HUES48 (cell line): ENCODE results near the gene PCSK2.

Experiments
- H3K27ac ChIP-seq: one replicate; pipeline ENCODE4 v1.7.0; 2013; ENCODE audit warnings: low read depth, low read length, inconsistent platforms
- H3K27me3 ChIP-seq: 2 replicates; pipeline ENCODE4 v1.6.1; 2013; ENCODE audit warnings: mild to moderate bottlenecking, low read length; ENCODE audit not compliant: control insufficient read depth, insufficient read depth
- H3K36me3 ChIP-seq: 2 replicates; pipeline ENCODE4 v1.6.1; 2013; ENCODE audit warnings: low read length; ENCODE audit not compliant: control insufficient read depth, insufficient read depth
- H3K4me1 ChIP-seq: 2 replicates; pipeline ENCODE4 v1.6.1; 2013; ENCODE audit warnings: mild to moderate bottlenecking, low read length; ENCODE audit not compliant: control insufficient read depth, insufficient read depth
- H3K4me3 ChIP-seq: 2 replicates; pipeline ENCODE4 v1.5.1; 2013; ENCODE audit warnings: mild to moderate bottlenecking, low read depth, low read length
- H3K9ac ChIP-seq: 2 replicates; pipeline ENCODE4 v1.6.1; 2013; ENCODE audit warnings: mild to moderate bottlenecking, low read depth, low read length, moderate library complexity
- H3K9me3 ChIP-seq: 2 replicates; pipeline ENCODE4 v1.6.1; 2013; ENCODE audit warnings: low read length; ENCODE audit not compliant: control insufficient read depth, insufficient read depth

Gene PCSK2

DNA sequence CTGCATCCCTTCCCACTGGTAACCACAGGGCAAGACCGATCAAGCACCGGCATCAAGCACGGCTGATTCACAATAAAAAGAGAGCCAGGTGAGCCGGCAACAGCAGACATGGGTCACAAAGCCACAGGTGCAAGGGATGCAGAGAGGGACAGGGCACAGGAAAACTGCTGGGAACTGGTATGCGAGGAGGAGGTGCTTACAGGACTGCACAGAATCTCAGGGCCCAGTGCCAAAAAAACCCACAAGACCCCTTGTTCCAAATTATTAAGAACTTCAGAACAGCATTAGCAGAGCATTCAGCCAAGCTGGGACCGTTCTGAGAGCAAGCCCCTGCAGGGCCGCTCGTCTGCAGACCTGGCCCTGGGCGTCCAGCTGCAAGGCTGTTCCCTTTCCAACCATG, 269.0 kb downstream of the PCSK2 start:
- Histone ChIP-seq H3K36me3 (no peaks in the 10 kb centered on the region), H3K4me3 (no peak overlapping the region), H3K27me3 (no peaks in the 10 kb centered on the region), H3K9me3 (no peaks in the 10 kb centered on the region), H3K9ac (no peak overlapping the region), H3K4me1 (no peaks in the 10 kb centered on the region), H3K27ac (no peak overlapping the region)

DNA sequence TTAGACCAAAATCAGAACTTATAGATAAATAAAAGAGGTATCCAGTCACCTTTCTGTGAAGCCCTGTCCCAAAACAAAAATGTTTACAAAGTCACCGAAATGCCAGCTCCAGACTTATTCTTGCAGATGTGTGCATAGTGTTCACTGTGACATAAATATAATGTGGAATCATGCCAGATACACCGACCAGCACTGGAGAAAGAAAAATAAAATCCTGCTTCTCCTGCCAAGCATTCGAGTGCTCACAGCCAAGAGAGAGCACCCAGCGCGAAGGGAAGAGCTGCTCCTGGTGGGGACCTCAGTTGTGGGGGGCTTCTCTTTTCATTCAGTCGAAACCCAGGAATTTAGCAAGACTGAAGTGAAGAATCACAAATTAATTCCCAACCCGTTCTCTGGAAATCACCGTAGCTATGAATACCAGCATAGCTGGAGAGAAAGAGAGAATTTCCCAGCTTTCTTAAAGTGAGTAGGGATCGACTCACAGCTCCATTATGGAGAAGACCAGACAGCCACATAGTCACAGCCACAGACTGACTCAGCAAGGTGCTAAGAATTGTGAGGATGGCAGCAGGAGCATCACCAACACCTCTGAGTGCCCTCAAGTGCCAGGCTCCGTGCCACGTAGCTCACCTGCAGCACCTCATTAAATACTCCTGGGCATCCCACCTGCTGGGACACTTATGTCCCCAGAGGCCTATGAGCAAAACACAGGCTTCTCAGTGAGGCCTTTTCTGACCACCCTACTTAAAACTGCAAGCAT, 271.2 kb downstream of the PCSK2 start:
- no peak overlapping the region for H3K9ac ChIP-seq
- no peaks in the 10 kb centered on the region for H3K36me3 ChIP-seq
- no peak overlapping the region for H3K27ac ChIP-seq
- no peaks in the 10 kb centered on the region for H3K4me1 ChIP-seq
- H3K9me3 ChIP-seq: no peaks in the 10 kb centered on the region
- H3K27me3 ChIP-seq: no peaks in the 10 kb centered on the region
- no peak overlapping the region for H3K4me3 ChIP-seq

DNA sequence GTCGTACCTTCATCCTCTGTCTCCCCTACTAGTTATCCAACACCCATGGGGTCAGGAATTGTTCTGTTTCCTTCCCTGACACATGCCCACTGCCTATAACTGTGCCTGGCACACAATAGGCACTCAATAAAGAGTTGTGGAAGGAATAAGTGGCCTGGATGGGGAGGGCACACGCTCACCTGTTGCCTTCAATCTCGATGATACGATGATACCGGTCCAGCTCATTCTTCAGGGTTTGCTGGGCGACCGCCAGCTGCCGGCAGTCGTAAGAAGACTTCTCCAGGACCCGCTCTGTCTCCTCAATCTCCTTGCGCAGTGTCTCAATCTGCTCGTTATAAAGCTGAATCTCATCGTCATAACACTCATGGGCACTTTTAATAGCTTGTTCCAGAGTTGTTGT, 271.8 kb downstream of the PCSK2 start:
- Histone ChIP-seq H3K36me3 (no peaks in the 10 kb centered on the region), H3K4me1 (no peaks in the 10 kb centered on the region), H3K27me3 (no peaks in the 10 kb centered on the region), H3K9me3 (no peaks in the 10 kb centered on the region), H3K27ac (no peak overlapping the region), H3K4me3 (no peak overlapping the region), H3K9ac (no peak overlapping the region)

DNA sequence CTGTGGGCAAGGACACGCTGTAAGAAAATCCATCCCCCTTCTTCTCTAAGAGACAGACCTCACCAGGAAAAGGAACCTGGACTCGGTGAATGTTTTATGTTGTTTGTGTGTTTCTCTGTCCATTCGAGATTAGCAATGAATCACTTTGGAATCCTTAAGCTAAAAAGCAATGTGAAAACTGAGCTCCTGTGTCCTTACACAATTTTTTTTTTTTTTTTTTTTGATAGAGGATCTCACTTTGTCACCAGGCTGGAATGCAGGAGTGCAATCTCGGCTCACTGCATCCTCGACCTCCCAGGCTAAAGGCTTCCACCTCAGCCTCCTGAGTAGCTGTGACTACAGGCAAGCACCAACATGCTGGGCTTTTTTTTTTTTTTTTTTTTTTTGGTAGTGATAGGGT, 272.2 kb downstream of the PCSK2 start:
- Histone ChIP-seq H3K9ac (no peak overlapping the region), H3K9me3 (no peaks in the 10 kb centered on the region), H3K27ac (no peak overlapping the region), H3K27me3 (no peaks in the 10 kb centered on the region), H3K36me3 (no peaks in the 10 kb centered on the region), H3K4me3 (no peak overlapping the region), H3K4me1 (no peaks in the 10 kb centered on the region)

GRCh38 chr20:17500271-17500670, 273.4 kb downstream of the PCSK2 start:
- no peaks in the 10 kb centered on the region for H3K27me3 ChIP-seq
- H3K4me3 ChIP-seq: no peak overlapping the region
- no peaks in the 10 kb centered on the region for H3K4me1 ChIP-seq
- H3K36me3 ChIP-seq: no peaks in the 10 kb centered on the region
- H3K9ac ChIP-seq: no peak overlapping the region
- H3K27ac ChIP-seq: no peak overlapping the region
- H3K9me3 ChIP-seq: no peaks in the 10 kb centered on the region

- Histone ChIP-seq H3K9me3 (no peaks in the 10 kb centered on the region), H3K4me1 (0 out of 2 replicates have a peak, but pooled peaks cover 3% of the 10 kb centered on the region), H3K27ac (no peak overlapping the region), H3K9ac (no peak overlapping the region), H3K27me3 (peaks cover 2% of the 10 kb centered on the region; the same call in 1 of the 2 replicates), H3K36me3 (no peaks in the 10 kb centered on the region), H3K4me3 (no peak overlapping the region)
Measured at GRCh38 chr20:17500826-17501225, 274.0 kb downstream of the PCSK2 start.

DNA sequence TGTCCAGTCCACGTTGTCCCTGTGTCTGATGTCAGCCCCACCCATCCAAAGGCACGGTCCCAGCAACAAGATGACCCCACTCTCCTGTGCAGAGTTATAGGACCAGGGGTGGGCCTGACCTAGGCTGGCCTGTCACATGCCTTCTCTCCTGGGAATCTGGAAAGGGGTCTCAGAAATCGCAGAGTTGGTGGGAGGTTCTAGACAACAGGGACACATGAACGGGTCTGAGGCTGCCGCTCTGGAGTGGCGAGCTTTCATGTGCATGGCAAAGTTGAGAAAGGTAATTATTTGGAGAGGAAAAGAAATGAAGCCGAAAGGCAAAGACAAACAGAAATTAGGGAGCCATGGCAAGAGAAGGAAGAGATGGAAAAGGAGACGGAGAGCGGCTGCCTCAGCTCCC, 274.9 kb downstream of the PCSK2 start:
- Histone ChIP-seq H3K9me3 (no peaks in the 10 kb centered on the region), H3K9ac (no peak overlapping the region), H3K27ac (no peak overlapping the region), H3K4me1 (0 out of 2 replicates have a peak, but pooled peaks cover 3% of the 10 kb centered on the region), H3K36me3 (no peaks in the 10 kb centered on the region), H3K4me3 (no peak overlapping the region), H3K27me3 (peaks cover 4% of the 10 kb centered on the region; the same call in 1 of the 2 replicates)

- no peak overlapping the region for H3K27ac ChIP-seq
- no peaks in the 10 kb centered on the region for H3K9me3 ChIP-seq
- no peaks in the 10 kb centered on the region for H3K36me3 ChIP-seq
- no peak overlapping the region for H3K9ac ChIP-seq
- no peak overlapping the region for H3K4me3 ChIP-seq
- peaks cover 4% of the 10 kb centered on the region; the same call in 1 of the 2 replicates for H3K27me3 ChIP-seq
- H3K4me1 ChIP-seq: 0 out of 2 replicates have a peak, but pooled peaks cover 3% of the 10 kb centered on the region
Measured at GRCh38 chr20:17502105-17502504, 275.3 kb downstream of the PCSK2 start.

GRCh38 chr20:17503301-17504065, 276.6 kb downstream of the PCSK2 start:
- H3K9me3 ChIP-seq: no peaks in the 10 kb centered on the region
- H3K4me1 ChIP-seq: 0 out of 2 replicates have a peak, but pooled peaks cover 3% of the 10 kb centered on the region
- H3K27ac ChIP-seq: no peak overlapping the region
- no peak overlapping the region for H3K4me3 ChIP-seq
- no peak overlapping the region for H3K9ac ChIP-seq
- peaks cover 4% of the 10 kb centered on the region; the same call in 1 of the 2 replicates for H3K27me3 ChIP-seq
- no peaks in the 10 kb centered on the region for H3K36me3 ChIP-seq

GRCh38 chr20:17504066-17504897, 277.4 kb downstream of the PCSK2 start:
- Histone ChIP-seq H3K9ac (no peak overlapping the region), H3K27me3 (peaks cover 4% of the 10 kb centered on the region; the same call in 1 of the 2 replicates), H3K4me3 (no peak overlapping the region), H3K9me3 (no peaks in the 10 kb centered on the region), H3K4me1 (0 out of 2 replicates have a peak, but pooled peaks cover 3% of the 10 kb centered on the region), H3K27ac (no peak overlapping the region), H3K36me3 (no peaks in the 10 kb centered on the region)
